Neural cell (in vitro differentiated cells): ENCODE results near the gene ARID1B. TPM values are rescaled to one million over a fixed set of nuclear protein-coding genes. Genes with fewer than 3 reads are reported as not detected.

Source experiments
- H2AFZ ChIP-seq: fragments of 200-600, 300-800 bp; sonication (generic), shearing (Covaris generic); 2 replicates; pipeline ENCODE4 v1.6.0; 2014; ENCODE audit warnings: low read depth, mild to moderate bottlenecking, antibody characterized with exemption, low read length, moderate library complexity
- H3F3A ChIP-seq: fragments of 200-600 bp; shearing (Covaris generic); 2 replicates; pipeline ENCODE4 v1.6.1; 2016; ENCODE audit warnings: mild to moderate bottlenecking, moderate library complexity, mixed read lengths, antibody characterized with exemption, low read length; ENCODE audit not compliant: insufficient read depth, poor library complexity, severe bottlenecking
- H3K27ac ChIP-seq: fragments of 200-600, 300-800 bp; sonication (generic), shearing (Covaris generic); 2 replicates; pipeline ENCODE4 v1.5.1; 2014; ENCODE audit warnings: mild to moderate bottlenecking, low read length, moderate library complexity
- H3K27me3 ChIP-seq: fragments of 300-800, 200-600 bp; sonication (generic), shearing (Covaris generic); 2 replicates; pipeline ENCODE4 v1.6.0; 2014; ENCODE audit warnings: mild to moderate bottlenecking, low read depth, low read length, moderate library complexity; ENCODE audit not compliant: insufficient read depth
- H3K36me3 ChIP-seq: fragments of 300-800, 200-600 bp; sonication (generic), shearing (Covaris generic); 2 replicates; pipeline ENCODE4 v1.5.1; 2014; ENCODE audit warnings: mild to moderate bottlenecking, antibody characterized with exemption, low read length, moderate library complexity; ENCODE audit not compliant: insufficient read depth
- H3K4me2 ChIP-seq: fragments of 300-800, 200-600 bp; sonication (generic), shearing (Covaris generic); 2 replicates; pipeline ENCODE4 v1.6.0; 2014; ENCODE audit warnings: mild to moderate bottlenecking, low read length
- H3K4me3 ChIP-seq: fragments of 300-800, 200-600 bp; sonication (generic), shearing (Covaris generic); 2 replicates; pipeline ENCODE4 v1.5.1; 2014; ENCODE audit warnings: mild to moderate bottlenecking, low read length, moderate library complexity
- H3K79me2 ChIP-seq: fragments of 200-600 bp; shearing (Covaris generic); replicated peaks from 2 replicates; pipeline ENCODE4 v1.6.0; 2014; ENCODE audit warnings: mild to moderate bottlenecking, low read length, moderate library complexity; ENCODE audit not compliant: insufficient read depth
- H3K9ac ChIP-seq: fragments of 300-800, 200-600 bp; sonication (generic), shearing (Covaris generic); 2 replicates; pipeline ENCODE4 v1.6.1; 2016; ENCODE audit warnings: mild to moderate bottlenecking, low read length, mixed read lengths
- H3K9me2 ChIP-seq: fragments of 200-600 bp; shearing (Covaris generic); 2 replicates; pipeline ENCODE4 v1.6.1; 2016; ENCODE audit warnings: mild to moderate bottlenecking, low read length, mixed read lengths; ENCODE audit not compliant: insufficient read depth
- H3K9me3 ChIP-seq: fragments of 200-600, 300-800 bp; sonication (generic), shearing (Covaris generic); 2 replicates; pipeline ENCODE4 v1.6.1; 2016; ENCODE audit warnings: mild to moderate bottlenecking, mixed run types, low read length, moderate library complexity, mixed read lengths
- H4K20me1 ChIP-seq: fragments of 200-600 bp; shearing (Covaris generic); 2 replicates; pipeline ENCODE4 v1.6.1; 2016; ENCODE audit warnings: mild to moderate bottlenecking, mixed run types; ENCODE audit not compliant: insufficient read depth
- CTCF ChIP-seq: fragments of 450-650 bp; IDR thresholded peaks from 2 replicates; pipeline ENCODE4 v1.5.1; 2014; ENCODE audit warnings: antibody characterized with exemption, mild to moderate bottlenecking, moderate library complexity; ENCODE audit not compliant: poor library complexity, severe bottlenecking
- EP300 ChIP-seq: fragments of 450-650 bp; conservative IDR thresholded peaks from 2 replicates; pipeline ENCODE4 v1.6.1; 2014; ENCODE audit warnings: antibody characterized with exemption, mild to moderate bottlenecking, moderate library complexity; ENCODE audit not compliant: poor library complexity, severe bottlenecking
- EZH2 ChIP-seq: fragments of 200-600, 300-800 bp; shearing (Covaris generic), sonication (generic); IDR thresholded peaks from 2 replicates; pipeline ENCODE4 v1.6.1; 2014; ENCODE audit warnings: antibody characterized with exemption, low read length, borderline replicate concordance, mild to moderate bottlenecking; ENCODE audit not compliant: insufficient read depth, poor library complexity, severe bottlenecking
- MXI1 ChIP-seq: fragments of 450-650 bp; conservative IDR thresholded peaks from 2 replicates; pipeline ENCODE4 v1.6.1; 2014; ENCODE audit warnings: antibody characterized with exemption, mild to moderate bottlenecking; ENCODE audit not compliant: poor library complexity, severe bottlenecking
- POLR2AphosphoS5 ChIP-seq: IDR thresholded peaks from 2 replicates; pipeline ENCODE4 v1.6.1; 2012
- RAD21 ChIP-seq: fragments of 450-650 bp; conservative IDR thresholded peaks from 2 replicates; pipeline ENCODE4 v1.6.1; 2014; ENCODE audit warnings: antibody characterized with exemption, mild to moderate bottlenecking, moderate library complexity
- SMC3 ChIP-seq: fragments of 450-650 bp; conservative IDR thresholded peaks from 2 replicates; pipeline ENCODE4 v1.6.1; 2014; ENCODE audit warnings: antibody characterized with exemption, mild to moderate bottlenecking, moderate library complexity; ENCODE audit not compliant: poor library complexity
- TAF1 ChIP-seq: IDR thresholded peaks from 2 replicates; pipeline ENCODE4 v1.6.1; 2012; ENCODE audit warnings: low read depth
- polyA plus RNA-seq: library from polyadenylated mRNA; depleted of rRNA; stranded (reverse); fragments of >200 nt; gene quantifications from 2 replicates; pipeline ENCODE4 v1.2.3, GENCODE V29; 2014
- TF ChIP-seq, protein P1 (sequence below): IDR thresholded peaks from 2 replicates; pipeline ENCODE4 v1.6.1; 2012; ENCODE audit warnings: borderline replicate concordance

Gene ARID1B
- polyA plus RNA-seq, 1 donor from 2014 or later = 35.0 TPM

DNA sequence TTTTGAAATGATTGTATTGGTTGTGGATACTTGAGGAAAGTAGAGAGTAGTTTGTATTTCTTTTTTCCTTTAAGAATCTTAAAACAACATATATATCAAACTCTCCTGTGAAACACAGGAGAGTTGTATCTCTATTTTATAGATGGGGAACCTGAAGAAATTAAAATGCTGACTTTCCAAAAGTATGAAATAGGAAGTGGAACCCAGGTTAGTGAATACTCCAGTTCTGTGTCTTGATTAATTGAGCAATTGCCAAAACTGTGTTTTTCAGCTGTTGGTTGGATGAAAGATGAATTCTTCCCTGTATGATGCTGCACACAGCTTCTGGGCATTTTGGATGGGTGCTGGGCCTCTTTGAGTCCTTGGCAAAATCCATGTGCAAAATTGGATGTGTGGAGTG lies 86.3 kb downstream of the ARID1B start:
- TF ChIP-seq RAD21 (no peak), EP300 (no peak)
- TF ChIP-seq, protein P1, sequence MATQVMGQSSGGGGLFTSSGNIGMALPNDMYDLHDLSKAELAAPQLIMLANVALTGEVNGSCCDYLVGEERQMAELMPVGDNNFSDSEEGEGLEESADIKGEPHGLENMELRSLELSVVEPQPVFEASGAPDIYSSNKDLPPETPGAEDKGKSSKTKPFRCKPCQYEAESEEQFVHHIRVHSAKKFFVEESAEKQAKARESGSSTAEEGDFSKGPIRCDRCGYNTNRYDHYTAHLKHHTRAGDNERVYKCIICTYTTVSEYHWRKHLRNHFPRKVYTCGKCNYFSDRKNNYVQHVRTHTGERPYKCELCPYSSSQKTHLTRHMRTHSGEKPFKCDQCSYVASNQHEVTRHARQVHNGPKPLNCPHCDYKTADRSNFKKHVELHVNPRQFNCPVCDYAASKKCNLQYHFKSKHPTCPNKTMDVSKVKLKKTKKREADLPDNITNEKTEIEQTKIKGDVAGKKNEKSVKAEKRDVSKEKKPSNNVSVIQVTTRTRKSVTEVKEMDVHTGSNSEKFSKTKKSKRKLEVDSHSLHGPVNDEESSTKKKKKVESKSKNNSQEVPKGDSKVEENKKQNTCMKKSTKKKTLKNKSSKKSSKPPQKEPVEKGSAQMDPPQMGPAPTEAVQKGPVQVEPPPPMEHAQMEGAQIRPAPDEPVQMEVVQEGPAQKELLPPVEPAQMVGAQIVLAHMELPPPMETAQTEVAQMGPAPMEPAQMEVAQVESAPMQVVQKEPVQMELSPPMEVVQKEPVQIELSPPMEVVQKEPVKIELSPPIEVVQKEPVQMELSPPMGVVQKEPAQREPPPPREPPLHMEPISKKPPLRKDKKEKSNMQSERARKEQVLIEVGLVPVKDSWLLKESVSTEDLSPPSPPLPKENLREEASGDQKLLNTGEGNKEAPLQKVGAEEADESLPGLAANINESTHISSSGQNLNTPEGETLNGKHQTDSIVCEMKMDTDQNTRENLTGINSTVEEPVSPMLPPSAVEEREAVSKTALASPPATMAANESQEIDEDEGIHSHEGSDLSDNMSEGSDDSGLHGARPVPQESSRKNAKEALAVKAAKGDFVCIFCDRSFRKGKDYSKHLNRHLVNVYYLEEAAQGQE = no peak
- no peaks in the 10 kb centered on the region for H4K20me1 ChIP-seq

GRCh38 chr6:156864557-156864956 lies 87.4 kb downstream of the ARID1B start:
- Histone ChIP-seq H3K27ac (no peak overlapping the region), H3F3A (no peaks in the 10 kb centered on the region), H3K79me2 (peaks cover 61% of the 10 kb centered on the region), H2AFZ (no peak overlapping the region), H3K27me3 (no peaks in the 10 kb centered on the region), H3K9me3 (no peaks in the 10 kb centered on the region), H3K4me2 (no peak overlapping the region), H4K20me1 (no peaks in the 10 kb centered on the region), H3K4me3 (no peak overlapping the region), H3K9ac (no peak overlapping the region), H3K36me3 (no peaks in the 10 kb centered on the region), H3K9me2 (no peaks in the 10 kb centered on the region)
- TF ChIP-seq POLR2AphosphoS5 (no peak), CTCF (no peak), EZH2 (no peak), MXI1 (no peak), EP300 (no peak), TAF1 (no peak), SMC3 (no peak), RAD21 (no peak)
- TF ChIP-seq, protein P1 = no peak

More for the DNA sequence above, 86.3 kb downstream of the ARID1B start:
- no peaks in the 10 kb centered on the region for H3K36me3 ChIP-seq
- no peak overlapping the region for H3K27ac ChIP-seq
- H3K27me3 ChIP-seq = no peaks in the 10 kb centered on the region
- H3K4me2 ChIP-seq = no peak overlapping the region
- H3K79me2 ChIP-seq = peaks cover 56% of the 10 kb centered on the region
- no peaks in the 10 kb centered on the region for H3K9me2 ChIP-seq
- no peak overlapping the region for H3K4me3 ChIP-seq
- H3K9ac ChIP-seq = no peak overlapping the region
- H2AFZ ChIP-seq = no peak overlapping the region
- H3F3A ChIP-seq = no peaks in the 10 kb centered on the region
- no peaks in the 10 kb centered on the region for H3K9me3 ChIP-seq
